GM18519 (cell line): ENCODE results near the gene TMEM175.
"Not testable (repeated sequence)": the region's sequence is repeated elsewhere in the genome, so short reads cannot be mapped to it uniquely, and the experiment has no call there.

Experiments used
- ATAC-seq: cut with Tn5 transposase; IDR thresholded peaks from one replicate; pipeline ENCODE4 v1.9.1; 2021; ENCODE audit warnings: mild to moderate bottlenecking, moderate library complexity; ENCODE audit not compliant: unreplicated experiment, low FRiP score

TMEM175 gene

DNA sequence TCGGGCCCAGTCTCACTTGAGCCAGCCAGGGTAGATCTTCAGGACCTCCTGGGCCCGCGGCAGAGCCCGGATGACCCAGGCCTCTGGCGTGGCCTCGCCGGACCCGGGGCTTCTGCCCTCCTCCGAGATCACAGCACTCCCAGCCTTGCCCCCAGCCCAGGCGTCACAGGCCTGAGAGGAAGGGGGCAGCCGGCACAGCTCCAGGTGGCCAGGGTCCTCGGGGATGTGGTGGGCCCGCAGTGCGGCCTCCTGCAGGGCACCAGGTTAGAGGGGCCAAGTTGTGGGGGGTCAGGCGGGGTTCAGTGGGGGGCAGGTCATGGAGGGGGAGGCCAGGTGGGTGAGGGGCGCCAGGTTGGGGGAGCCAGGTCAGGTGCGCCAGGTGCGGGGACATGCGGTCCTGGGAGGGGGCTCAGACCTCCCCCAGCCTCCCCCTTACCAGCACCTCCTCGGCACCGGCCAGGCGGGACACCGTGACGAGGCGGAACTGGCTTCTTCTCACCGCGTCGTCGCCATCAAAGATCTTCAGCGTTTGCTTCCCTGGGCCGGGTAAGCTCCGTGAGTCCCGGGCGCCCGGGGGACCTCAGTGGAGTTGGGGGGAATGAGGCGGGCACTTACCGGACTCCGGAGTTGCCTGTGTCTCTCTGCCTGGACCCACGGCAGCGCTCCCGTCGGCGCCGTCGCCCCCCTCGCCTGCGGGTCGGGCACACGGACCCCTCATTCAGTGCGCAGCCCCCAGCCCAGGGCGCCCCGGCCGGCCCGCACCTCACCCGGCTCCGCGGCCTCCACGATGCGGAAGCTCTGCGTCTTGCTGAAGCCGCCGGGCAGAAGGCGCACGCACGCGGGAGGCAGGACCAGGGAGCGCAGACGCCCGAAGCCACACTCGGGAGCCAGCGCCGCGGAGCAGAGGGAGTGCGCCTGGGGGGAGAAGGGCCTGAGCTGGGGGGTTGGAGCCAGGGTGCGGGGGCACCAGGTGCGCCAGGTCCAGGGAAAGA lies 35.1 kb downstream of the TMEM175 start:
- no peak for ATAC-seq

- ATAC-seq: no peak
Measured at GRCh38 chr4:968221-968620, 36.0 kb downstream of the TMEM175 start.

DNA sequence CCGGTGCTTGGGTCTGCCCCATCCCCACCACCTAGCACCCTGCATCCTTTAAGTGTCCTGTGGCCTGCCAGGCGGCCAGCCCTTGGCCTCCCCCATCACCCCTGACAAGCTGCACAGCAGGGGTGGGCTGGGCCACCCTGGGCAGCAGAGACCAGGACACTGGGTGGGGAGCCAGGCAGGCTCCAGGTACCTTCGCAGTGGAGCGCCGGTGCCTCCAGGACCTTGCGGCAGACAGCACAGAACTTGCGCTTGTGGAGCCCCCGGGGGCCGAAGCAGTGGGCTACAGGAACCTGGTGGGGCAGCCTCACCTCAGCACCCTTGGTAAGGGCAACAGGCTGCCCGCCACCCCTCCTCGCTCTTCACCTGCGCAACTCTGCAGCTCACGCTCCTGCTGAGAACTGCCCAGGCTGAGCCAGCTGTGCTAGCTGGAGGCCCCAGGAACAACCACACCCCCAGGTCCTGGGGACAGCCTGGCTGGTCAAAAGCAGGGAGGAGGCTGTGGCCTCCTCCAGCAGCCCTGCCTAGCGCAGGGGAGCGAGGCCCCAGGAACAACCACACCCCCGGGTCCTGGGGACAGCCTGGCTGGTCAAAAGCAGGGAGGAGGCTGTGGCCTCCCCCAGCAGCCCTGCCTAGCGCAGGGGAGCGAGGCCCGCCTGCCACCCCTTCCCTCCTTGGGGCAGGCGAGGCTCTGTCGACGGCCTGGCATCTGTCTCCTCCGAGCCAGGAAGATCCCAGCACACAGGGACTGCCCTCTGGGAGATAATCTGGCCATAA lies 36.5 kb downstream of the TMEM175 start:
- no peak for ATAC-seq

DNA sequence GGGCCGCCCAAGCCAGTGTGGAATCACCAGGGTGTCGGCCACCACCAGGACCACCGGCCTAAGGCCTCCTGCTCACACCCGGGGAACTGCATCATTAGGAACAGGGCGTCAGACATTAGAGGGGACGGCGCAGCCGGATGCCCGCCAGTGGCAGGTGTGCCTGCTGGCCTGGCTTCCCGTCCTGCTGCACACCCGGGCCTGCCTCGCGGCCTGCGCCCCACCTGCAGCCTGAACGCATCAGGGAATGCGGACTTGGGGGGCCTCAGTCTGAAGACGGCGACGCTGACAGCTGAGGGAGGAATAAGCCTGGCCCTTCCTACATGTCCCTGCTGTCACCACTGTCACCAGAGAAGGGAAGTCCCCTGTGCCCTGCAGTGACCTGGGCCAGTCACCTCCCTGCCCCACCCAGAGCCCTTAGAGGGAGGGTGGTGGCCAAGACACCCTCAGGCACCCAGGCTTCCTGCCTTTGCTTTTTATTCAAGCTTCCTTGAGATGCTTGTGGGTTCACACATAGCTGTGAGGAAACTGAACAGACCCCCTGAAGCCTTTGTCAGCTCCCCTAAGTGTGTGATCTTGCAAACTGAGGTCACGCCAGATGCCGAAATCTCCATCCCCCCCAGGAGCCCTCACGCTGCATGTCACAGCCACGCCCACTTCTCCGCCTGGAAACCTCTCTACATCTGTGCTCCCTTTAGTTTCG lies 37.9 kb downstream of the TMEM175 start:
- no peak for ATAC-seq

DNA sequence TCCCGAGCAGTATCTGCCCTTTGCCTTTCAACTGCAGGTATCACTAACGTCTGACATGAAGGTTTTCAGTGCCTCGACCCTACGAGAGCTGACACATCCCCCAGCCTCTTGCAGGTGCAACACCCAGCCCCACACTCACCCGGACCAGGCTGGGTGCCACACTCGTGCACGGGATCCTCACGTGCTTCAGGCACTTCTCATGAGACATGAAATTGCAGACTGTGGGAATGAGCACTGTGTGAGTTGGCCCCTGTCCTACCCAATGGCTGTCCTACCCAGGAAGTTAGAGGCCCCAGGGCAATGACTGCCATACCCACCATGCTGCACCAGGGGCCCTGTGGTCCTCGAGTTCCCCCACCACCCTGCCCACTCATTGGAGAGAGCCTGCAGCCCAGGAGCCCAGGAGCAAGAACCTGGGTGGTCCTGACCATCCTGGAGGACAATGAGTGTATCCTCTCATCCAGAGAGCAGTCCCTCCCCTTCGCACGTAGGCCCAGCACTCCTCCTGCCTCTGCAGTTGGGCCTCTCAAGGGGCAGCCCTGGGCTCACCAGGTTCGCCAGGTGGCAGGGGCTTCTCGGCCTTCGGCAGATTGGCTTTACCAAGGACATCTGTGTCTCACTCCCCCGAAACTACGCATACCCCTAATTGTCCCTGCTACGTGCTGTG lies 38.7 kb downstream of the TMEM175 start:
- no peak for ATAC-seq

DNA sequence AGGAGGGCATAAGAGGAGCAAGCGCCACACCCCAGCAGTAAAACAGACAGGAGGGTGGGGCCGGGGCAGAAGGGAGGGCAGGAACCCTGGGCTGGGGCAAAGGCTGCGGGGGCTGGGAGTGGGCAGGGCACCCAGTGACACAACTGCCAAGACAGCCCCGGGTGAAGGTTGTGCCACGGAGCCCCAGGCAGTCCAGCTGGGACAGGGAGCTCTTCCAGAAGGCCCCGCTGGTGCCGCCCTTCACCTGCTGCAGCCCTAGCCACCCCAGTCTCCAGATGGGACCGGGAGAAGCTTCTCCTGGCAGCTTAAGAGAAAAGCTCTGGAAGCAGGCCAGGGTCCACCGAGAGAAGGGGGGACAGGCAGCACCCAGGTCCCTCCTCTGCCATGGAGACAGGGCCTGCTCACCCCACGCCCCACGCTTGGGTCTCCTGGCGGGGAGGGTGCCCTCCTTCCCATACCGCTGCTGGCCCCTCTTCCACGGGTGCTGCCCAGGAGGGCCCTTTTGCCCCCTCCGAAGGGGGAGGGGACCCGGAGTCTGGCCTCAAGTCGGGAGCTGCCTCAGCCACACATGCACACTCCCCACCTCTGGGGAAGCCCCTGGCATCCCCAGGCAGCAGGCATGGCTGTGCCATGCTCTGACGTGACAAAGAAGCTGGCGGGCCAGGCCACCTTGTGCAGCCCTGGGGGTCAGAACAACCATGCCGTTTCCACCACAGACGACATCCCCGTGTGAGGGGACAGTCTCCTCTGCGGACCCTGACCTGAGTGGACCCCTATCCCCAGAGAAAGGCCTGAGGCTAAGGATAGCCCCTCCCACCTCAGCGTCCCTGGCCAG lies 39.6 kb downstream of the TMEM175 start:
- ATAC-seq: no peak

DNA sequence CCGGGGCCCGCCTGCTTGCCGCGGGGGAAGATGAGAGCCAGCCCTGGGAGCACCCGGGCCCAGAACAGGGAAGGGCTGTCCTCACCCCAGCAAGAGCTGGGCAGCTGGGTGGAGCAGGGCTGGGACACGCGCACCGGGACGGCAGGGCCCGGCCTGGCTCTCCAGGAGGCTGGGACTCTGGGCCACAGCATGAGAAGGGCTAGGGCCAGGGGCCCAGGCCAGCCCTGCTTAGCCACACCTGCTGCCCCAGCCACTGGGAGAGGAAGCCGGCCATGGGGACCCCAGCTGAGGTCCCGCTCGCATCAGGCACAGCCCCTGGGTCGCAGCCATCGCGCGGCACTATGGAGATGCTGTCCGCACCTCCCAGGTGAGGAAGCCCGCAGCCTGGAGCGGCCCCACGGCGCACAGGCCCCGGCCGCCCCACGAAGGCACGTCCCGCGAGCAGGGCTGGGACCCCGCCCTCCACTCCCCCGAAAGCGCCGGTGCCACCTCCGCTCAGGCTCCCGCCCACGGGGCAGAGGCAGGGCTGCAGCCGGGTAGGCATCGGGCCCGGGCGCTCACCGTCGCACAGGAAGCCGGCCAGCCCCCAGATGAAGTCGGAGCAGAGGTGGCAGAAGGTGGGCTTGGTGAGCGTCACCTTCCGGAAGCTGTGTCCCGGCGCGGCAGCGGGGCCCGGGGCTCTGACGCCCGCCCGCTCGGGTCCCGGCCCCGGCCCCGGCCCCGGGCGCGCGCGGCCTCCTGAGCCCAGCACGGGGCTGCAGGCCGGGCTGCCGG lies 40.6 kb downstream of the TMEM175 start:
- no peak for ATAC-seq

GRCh38 chr4:973431-974397 lies 41.5 kb downstream of the TMEM175 start, which contains the start of gene DGKQ:
DGKQ (minus strand) TSS chr4:973569; CDS start chr4:973482, 87 bp downstream.
- ATAC-seq: no peak

DNA sequence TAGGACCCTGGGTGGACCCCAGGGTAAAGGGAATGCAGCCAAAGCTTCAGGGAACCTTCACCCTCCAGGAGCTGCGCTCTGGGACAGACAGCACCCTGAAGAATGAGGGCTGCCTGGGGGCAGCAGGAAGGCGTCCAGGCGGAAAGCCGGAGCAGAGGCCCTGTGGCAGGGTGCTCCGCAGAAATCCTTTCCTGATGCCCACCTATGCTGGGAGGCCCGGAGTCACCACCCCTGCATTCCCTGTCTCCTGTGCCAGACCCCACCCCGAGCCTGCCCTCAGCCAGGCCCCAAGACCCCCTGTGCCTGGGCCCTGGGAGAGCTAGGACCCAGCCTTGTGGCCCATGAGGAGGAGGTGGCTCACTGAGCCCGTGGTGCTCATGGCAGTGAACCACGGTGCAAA lies 42.4 kb downstream of the TMEM175 start:
- ATAC-seq: no peak

GRCh38 chr4:976016-976415 lies 43.8 kb downstream of the TMEM175 start:
- not testable (repeated sequence) for ATAC-seq

- ATAC-seq: no peak
Measured at GRCh38 chr4:978957-979701, 46.9 kb downstream of the TMEM175 start.

DNA sequence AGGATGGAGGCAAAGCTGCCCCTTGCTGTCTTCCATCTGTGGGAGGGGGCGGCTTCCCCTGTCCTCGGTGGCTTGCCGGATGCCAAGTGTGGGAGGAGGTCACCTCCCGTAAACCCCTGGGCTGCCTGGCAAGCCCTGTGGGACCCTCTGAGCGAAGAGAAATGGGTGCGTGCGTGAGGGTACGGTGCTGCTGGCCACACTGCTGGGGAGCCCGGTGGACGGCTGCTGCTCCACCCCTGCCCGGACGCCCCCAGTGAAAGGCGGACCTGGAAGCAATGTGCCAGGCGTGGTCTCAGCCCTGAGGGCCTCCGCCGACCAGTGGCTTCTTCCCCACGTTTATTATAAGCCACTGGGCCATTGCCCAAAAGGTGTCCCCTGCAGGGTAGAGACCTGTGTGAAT lies 50.0 kb downstream of the TMEM175 start:
- ATAC-seq: no peak

- ATAC-seq: no peak
Measured at GRCh38 chr4:982814-983213, 50.6 kb downstream of the TMEM175 start.

DNA sequence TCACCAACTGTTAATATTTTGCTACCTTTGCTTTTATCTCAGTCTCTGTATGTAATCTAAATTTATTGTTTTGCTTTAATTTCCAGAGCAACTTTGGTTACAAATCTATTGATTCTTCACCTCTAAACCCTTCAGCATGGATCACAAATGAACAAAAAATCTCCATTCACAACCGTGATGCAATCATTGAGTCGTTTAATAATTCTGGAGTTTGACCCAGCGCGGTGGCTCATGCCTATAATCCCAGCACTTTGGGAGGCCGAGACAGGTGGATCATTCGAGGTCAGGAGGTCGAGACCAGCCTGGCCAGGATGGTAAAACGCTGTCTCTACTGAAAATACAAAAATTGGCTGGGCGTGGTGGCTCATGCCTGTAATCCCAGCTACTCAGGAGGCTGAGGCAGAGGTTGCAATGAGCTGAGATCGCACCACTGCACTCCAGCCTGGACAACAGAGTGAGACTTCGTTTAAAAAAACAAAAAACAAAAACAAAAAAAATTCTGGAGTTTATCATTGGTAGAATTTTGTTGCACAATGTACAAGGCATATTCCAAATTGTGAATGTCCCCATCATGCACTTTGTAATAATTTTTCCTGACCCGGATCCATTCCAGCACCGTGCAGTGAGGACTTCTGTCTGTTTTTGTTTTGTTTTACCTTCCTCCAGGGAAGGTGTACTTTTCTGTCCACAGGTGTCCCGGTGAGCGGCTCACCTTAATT lies 52.2 kb downstream of the TMEM175 start:
- ATAC-seq: no peak

GRCh38 chr4:985123-985830 lies 53.0 kb downstream of the TMEM175 start:
- no peak for ATAC-seq
